Vagina (tissue), 2 donors: ENCODE results near the gene MRPS31. TPM values are rescaled to one million over a fixed set of nuclear protein-coding genes. Genes with fewer than 3 reads are reported as not detected.

Experiments
- DNase-seq, 2 donors: peaks; one replicate each; pipeline ENCODE4 v3.0.0-alpha.2; 2017; ENCODE audit errors: extremely low spot score in 2 of 2
- H3K27ac ChIP-seq: fragments of 200-600 bp; sonication (generic); one replicate; pipeline ENCODE4 v1.5.1; 2019
- H3K27me3 ChIP-seq: fragments of 200-600 bp; sonication (generic); one replicate; pipeline ENCODE4 v1.5.1; 2019
- H3K36me3 ChIP-seq, 2 donors: fragments of 200-600 bp; sonication (generic); one replicate each; pipeline ENCODE4 v1.5.1; 2017 to 2019
- H3K4me1 ChIP-seq: fragments of 200-600 bp; sonication (generic); one replicate; pipeline ENCODE4 v1.5.1; 2019
- H3K4me3 ChIP-seq, 2 donors: fragments of 200-600 bp; sonication (generic); 1 replicate in 1 of 2; 2 replicates in 1 of 2; pipeline ENCODE4 v1.5.1; 2016 to 2019
- H3K9me3 ChIP-seq: fragments of 200-600 bp; sonication (generic); one replicate; pipeline ENCODE4 v1.5.1; 2019
- POLR2A ChIP-seq, 2 donors: fragments of 450-650 bp; IDR thresholded peaks; one replicate each; pipeline ENCODE4 v1.6.1; 2017; ENCODE audit warnings: antibody characterized with exemption in 2 of 2, mild to moderate bottlenecking in 2 of 2, moderate library complexity in 2 of 2
- POLR2AphosphoS5 ChIP-seq, 2 donors: sonication (generic); formaldehyde crosslinking; IDR thresholded peaks; one replicate each; pipeline ENCODE4 v1.9.0; 2017; ENCODE audit warnings: antibody characterized with exemption in 2 of 2, mild to moderate bottlenecking in 2 of 2, low read depth in 1 of 2; ENCODE audit not compliant: insufficient read depth in 1 of 2
- intact Hi-C: fragments of 100-400 bp; cut with DNase I; formaldehyde crosslinking; loops from one replicate; pipeline ENCODE4 v1.15.1; 2023
- total RNA-seq: library from RNA; depleted of rRNA; stranded (reverse); fragments of >200 nt; gene quantifications from one replicate; pipeline ENCODE4 v1.2.3, GENCODE V29; 2016
- TF ChIP-seq, protein P1 (sequence below), 3 experiments: fragments of 450-650 bp in 2 of 3; fragments of 200-600 bp in 1 of 3; sonication (generic) in 1 of 3; IDR thresholded peaks; one replicate each; pipeline ENCODE4 v1.5.1; 2017 to 2019; ENCODE audit warnings: antibody characterized with exemption in 3 of 3, mild to moderate bottlenecking in 2 of 3, moderate library complexity in 2 of 3

MRPS31 gene
- total RNA-seq, 1 donor from 2014 or later: 17.9 TPM

DNA sequence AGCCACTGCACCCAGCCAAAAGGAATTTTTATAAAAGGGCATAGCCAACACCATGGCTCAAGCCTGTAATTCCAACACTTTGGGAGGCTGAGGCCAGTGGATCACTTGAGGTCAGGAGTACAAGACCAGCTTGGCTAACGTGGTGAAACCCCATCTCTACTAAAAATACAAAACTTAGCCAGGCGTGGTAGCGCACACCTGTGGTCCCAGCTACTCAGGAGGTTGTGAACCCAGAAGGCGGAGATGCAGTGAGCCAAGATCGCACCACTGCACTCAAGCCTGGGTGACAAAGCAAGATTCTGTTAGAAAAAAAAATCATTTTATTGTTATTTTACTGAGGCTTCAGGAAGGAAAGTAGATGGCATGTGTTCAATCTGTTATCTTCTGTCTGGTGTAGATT is 73.3 kb downstream of the MRPS31 start:
- no peak for DNase-seq
- TF ChIP-seq POLR2AphosphoS5 (IDR thresholded peaks at IDR 0.05; ENCODE audit: insufficient read depth in 1 of 2, low read depth in 1 of 2): no peak
- TF ChIP-seq, protein P1, sequence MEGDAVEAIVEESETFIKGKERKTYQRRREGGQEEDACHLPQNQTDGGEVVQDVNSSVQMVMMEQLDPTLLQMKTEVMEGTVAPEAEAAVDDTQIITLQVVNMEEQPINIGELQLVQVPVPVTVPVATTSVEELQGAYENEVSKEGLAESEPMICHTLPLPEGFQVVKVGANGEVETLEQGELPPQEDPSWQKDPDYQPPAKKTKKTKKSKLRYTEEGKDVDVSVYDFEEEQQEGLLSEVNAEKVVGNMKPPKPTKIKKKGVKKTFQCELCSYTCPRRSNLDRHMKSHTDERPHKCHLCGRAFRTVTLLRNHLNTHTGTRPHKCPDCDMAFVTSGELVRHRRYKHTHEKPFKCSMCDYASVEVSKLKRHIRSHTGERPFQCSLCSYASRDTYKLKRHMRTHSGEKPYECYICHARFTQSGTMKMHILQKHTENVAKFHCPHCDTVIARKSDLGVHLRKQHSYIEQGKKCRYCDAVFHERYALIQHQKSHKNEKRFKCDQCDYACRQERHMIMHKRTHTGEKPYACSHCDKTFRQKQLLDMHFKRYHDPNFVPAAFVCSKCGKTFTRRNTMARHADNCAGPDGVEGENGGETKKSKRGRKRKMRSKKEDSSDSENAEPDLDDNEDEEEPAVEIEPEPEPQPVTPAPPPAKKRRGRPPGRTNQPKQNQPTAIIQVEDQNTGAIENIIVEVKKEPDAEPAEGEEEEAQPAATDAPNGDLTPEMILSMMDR (IDR thresholded peaks at IDR 0.05): no peak
- TF ChIP-seq POLR2A (IDR thresholded peaks at IDR 0.05): no peak
- intact Hi-C loops: no loop called here
- H3K4me3 ChIP-seq: no peak overlapping the region
- no peaks in the 10 kb centered on the region for H3K9me3 ChIP-seq
- no peak overlapping the region for H3K27ac ChIP-seq
- H3K36me3 ChIP-seq: no peaks in the 10 kb centered on the region
- no peaks in the 10 kb centered on the region for H3K27me3 ChIP-seq
- H3K4me1 ChIP-seq: no peaks in the 10 kb centered on the region

DNA sequence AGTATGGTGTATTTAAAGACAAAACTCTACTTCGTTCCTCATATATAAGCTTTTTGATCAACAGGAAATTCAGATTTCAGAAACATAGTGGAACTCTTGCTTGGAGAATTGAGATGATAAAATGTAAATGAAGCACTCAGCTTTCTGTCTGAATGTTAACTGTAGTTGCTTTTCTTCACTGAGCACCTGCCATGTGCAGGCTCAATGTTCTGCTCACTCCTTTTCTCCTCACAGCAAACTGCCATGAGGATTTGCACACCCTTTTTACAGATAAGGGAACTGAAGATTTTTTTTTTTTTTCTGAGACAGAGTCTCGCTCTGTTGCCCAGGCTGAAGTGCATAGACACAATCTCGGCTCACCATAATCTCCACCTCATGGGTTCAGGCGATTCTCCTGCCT is 76.6 kb downstream of the MRPS31 start:
- H3K4me3 ChIP-seq: no peak overlapping the region
- no peaks in the 10 kb centered on the region for H3K36me3 ChIP-seq
- intact Hi-C loops: no loop called here
- no peaks in the 10 kb centered on the region for H3K4me1 ChIP-seq
- DNase-seq: no peak
- H3K27ac ChIP-seq: no peak overlapping the region
- H3K9me3 ChIP-seq: no peaks in the 10 kb centered on the region
- H3K27me3 ChIP-seq: no peaks in the 10 kb centered on the region
- no peak for TF ChIP-seq POLR2A (IDR thresholded peaks at IDR 0.05)
- TF ChIP-seq, protein P1 (IDR thresholded peaks at IDR 0.05): no peak
- no peak for TF ChIP-seq POLR2AphosphoS5 (IDR thresholded peaks at IDR 0.05; ENCODE audit: insufficient read depth in 1 of 2, low read depth in 1 of 2)

DNA sequence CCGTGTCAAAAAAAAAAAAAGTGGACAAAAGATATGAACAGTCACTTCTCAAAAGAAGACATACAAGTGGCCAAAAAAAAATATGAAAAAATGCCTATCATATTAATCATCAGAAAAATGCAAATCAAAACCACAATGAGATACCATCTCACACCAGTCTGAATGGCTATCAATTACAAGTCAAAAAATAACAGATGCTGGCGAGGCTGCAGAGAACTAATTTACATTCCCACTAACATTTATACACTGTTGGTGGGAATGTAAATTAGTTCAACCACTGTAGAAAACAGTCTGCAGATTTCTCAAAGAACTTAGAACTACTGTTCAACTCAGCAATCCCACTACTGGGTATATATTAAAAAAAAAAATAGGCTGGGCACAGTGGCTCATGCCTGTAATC is 78.0 kb downstream of the MRPS31 start:
- Histone ChIP-seq H3K36me3 (no peaks in the 10 kb centered on the region), H3K9me3 (no peaks in the 10 kb centered on the region), H3K27me3 (no peaks in the 10 kb centered on the region), H3K27ac (no peak overlapping the region), H3K4me3 (no peak overlapping the region), H3K4me1 (no peaks in the 10 kb centered on the region)
- intact Hi-C loops: no loop called here
- DNase-seq: no peak
- TF ChIP-seq POLR2AphosphoS5 (IDR thresholded peaks at IDR 0.05; ENCODE audit: insufficient read depth in 1 of 2, low read depth in 1 of 2) (no peak), POLR2A (IDR thresholded peaks at IDR 0.05) (no peak)
- TF ChIP-seq, protein P1 (IDR thresholded peaks at IDR 0.05): no peak

DNA sequence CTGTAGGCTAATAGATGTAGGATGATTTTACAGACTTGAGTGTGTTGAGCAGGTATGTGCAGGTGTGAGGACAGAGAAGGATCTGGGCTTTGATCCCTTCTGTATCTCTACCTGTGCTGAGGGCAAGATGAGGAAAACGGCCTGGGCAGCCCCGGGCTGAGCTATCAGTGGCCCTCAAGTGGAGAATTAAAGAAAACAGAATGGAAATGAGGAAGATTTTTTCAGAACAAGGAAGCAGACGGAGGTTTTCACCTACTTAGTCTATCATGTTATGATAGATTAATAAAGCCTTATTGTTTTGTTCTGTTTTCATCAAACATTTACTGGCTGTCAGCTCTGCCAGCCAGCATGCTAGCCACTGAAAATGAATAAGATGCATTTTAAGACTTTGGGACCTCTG is 82.2 kb downstream of the MRPS31 start:
- H3K4me1 ChIP-seq: no peaks in the 10 kb centered on the region
- H3K36me3 ChIP-seq: no peaks in the 10 kb centered on the region
- H3K4me3 ChIP-seq: no peak overlapping the region
- DNase-seq: no peak
- intact Hi-C loops: loop anchor here (10.0 kb wide), 1 partner anchor 744 kb away; no protein-coding TSS in a partner anchor
- no peaks in the 10 kb centered on the region for H3K27me3 ChIP-seq
- H3K9me3 ChIP-seq: no peaks in the 10 kb centered on the region
- TF ChIP-seq POLR2A (IDR thresholded peaks at IDR 0.05) (no peak), POLR2AphosphoS5 (IDR thresholded peaks at IDR 0.05; ENCODE audit: insufficient read depth in 1 of 2, low read depth in 1 of 2) (no peak)
- TF ChIP-seq, protein P1 (IDR thresholded peaks at IDR 0.05): no peak
- H3K27ac ChIP-seq: no peak overlapping the region

DNA sequence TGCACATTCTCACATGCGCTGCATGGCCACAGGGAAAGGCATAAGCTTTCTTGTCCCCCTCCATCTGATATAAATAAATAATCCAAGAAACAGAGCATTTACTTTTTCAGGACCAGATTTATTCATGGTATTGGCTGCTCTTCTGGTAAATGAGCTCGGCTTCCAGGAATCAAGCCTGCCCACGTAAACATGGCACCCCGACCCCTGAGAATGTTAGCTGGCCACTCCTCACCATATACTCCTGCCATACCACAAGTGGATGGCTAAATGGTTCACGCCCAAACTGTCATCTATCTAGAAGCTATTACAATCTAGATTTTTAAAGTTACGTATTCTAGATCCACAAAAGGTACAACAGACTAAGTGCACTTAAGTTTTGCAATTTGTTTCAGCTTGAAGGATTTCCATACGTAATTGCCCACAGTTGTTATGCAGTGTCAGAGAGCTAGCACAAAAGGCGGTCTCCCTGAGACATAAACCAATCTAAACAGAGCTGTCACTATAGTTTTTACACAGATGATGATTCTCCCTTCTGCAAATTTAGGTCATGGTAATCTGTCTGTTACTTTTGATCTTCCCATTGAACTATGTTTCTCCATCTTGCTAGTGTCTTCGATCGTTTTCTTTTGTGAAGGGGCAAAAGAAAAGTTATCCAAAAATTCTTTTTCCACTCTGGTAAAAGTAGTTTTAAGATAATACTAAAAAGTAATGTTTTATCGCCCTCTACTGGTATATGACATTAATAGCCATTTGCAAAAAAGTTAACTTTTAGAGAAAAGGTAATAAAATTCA is 88.3 kb downstream of the MRPS31 start:
- intact Hi-C loops: loop anchor here (10.0 kb wide), 1 partner anchor 738 kb away; no protein-coding TSS in a partner anchor
- no peak for TF ChIP-seq POLR2A (IDR thresholded peaks at IDR 0.05)
- TF ChIP-seq, protein P1 (IDR thresholded peaks at IDR 0.05): peak; percentile 31 to 74 (median 63)
- Histone ChIP-seq H3K9me3 (no peaks in the 10 kb centered on the region), H3K27me3 (no peaks in the 10 kb centered on the region), H3K27ac (no peak overlapping the region), H3K4me1 (no peaks in the 10 kb centered on the region), H3K4me3 (no peak overlapping the region), H3K36me3 (no peaks in the 10 kb centered on the region)
- no peak for DNase-seq
